ENCODE results near the gene PPFIBP1. TPM values are rescaled to one million over a fixed set of nuclear protein-coding genes. Genes with fewer than 3 reads are reported as not detected.
"Not testable (repeated sequence)": the region's sequence is repeated elsewhere in the genome, so short reads cannot be mapped to it uniquely, and the experiment has no call there.

PPFIBP1 gene
- total and polyA plus RNA-seq, 2 of the 8 experiments (the other 6 are each of a cell fraction or from before 2014, with no cell fraction given) = 7.7 to 31.3 TPM

DNA sequence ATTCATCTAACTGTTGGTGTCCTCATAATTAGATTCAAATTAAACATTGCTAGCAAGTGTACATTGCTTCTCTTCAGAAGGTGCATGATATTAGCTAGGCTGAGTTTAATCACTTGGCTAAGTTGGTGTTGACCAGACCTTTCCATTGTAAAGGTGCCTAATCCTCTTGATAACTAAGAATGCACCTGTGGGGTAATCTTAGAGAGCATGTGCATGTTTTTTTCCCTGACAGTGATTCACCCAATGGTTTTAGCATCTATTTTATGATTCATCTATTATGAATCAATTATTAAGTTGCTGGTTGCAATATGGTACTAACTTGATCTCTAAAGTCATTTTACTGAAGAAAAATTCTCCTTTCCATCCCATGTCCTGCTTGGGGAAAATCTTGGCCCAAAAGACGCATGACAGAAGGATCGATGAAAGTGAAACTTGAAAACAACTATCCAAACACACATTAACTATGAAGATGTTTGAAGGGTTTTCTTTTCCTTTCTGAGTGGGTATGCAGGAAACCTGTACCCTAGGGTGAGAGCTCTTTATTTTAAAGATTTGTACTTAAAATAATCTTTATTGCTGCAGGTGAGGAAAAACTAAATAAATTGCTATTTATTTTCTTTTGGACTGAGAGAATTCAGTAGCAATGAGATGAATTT is 64.2 kb downstream of the PPFIBP1 start:
- H2BK20ac ChIP-seq (ENCODE audit: low read length); H3K23ac ChIP-seq (ENCODE audit: insufficient read length); H3K4me2 ChIP-seq (ENCODE audit: insufficient read depth in 1 of 2, low read depth in 2 of 2, low read length in 2 of 2); H3K23me2 ChIP-seq (ENCODE audit: low read depth, low read length); H3K36me3 ChIP-seq (ENCODE audit: control insufficient read depth in 2 of 4, insufficient read depth in 4 of 4, low read length in 3 of 4); H2AK5ac ChIP-seq (ENCODE audit: low read depth, low read length); H2BK120ac ChIP-seq (replicated peaks; ENCODE audit: low read depth, low read length); DNase-seq (ENCODE audit: low read depth in 1 of 2, low spot score in 2 of 2); H3K9ac ChIP-seq (replicated peaks in 1 of 4; ENCODE audit: extremely low read depth in 1 of 4, low read depth in 3 of 4, low read length in 3 of 4); H3K9me3 ChIP-seq (ENCODE audit: insufficient read depth in 2 of 2, low read depth in 1 of 2, low read length in 1 of 2); H2BK15ac ChIP-seq (ENCODE audit: low read length); H3K27me3 ChIP-seq (replicated peaks in 1 of 4; ENCODE audit: control insufficient read depth in 3 of 4, extremely low read depth in 1 of 4, insufficient read depth in 3 of 4, low read length in 3 of 4); H3K79me2 ChIP-seq (ENCODE audit: control insufficient read depth in 1 of 2, insufficient read depth in 2 of 2, low read length in 2 of 2); H2AFZ ChIP-seq (ENCODE audit: low read length); H3K4me3 ChIP-seq (ENCODE audit: extremely low read depth in 1 of 4, insufficient read depth in 2 of 4, low read depth in 3 of 4, low read length in 4 of 4); FAIRE-seq; H2BK12ac ChIP-seq (ENCODE audit: low read depth, low read length); H3K79me1 ChIP-seq (ENCODE audit: low read depth, low read length); H3K56ac ChIP-seq (replicated peaks; ENCODE audit: insufficient read length, low read depth, low read length); POLR2A ChIA-PET (ENCODE audit: partially characterized antibody); H3K27ac ChIP-seq (ENCODE audit: low read depth, low read length); H4K91ac ChIP-seq (replicated peaks; ENCODE audit: insufficient read length, low read length); CTCF ChIA-PET (ENCODE audit: partially characterized antibody); H4K5ac ChIP-seq (ENCODE audit: insufficient read length, low read depth, low read length); H2BK5ac ChIP-seq (ENCODE audit: low read depth, low read length); H4K20me1 ChIP-seq (replicated peaks in 1 of 2; ENCODE audit: control insufficient read depth in 1 of 2, insufficient read depth in 2 of 2, low read length in 2 of 2); H3K4ac ChIP-seq (replicated peaks; ENCODE audit: insufficient read length, low read depth, low read length); H3K18ac ChIP-seq (ENCODE audit: extremely low read depth, low read length); H3K14ac ChIP-seq (ENCODE audit: insufficient read length); H4K8ac ChIP-seq (ENCODE audit: extremely low read depth, insufficient read depth, low read length); H3K4me1 ChIP-seq (replicated peaks in 1 of 4; ENCODE audit: control insufficient read depth in 3 of 4, insufficient read depth in 4 of 4, low read length in 3 of 4): not testable (repeated sequence)
- WGBS, 2 experiments (ENCODE audit: extremely low coverage in 1 of 2, insufficient coverage in 1 of 2, insufficient read length in 1 of 2, insufficient replicate concordance in 2 of 2, low coverage in 1 of 2, low lambda C conversion rate in 2 of 2, missing lambda C conversion rate in 1 of 2) = 100% methylated on average over 2 of the region's 2 CpGs; no CpG with 5 or more reads in 1 of the 2 experiments

Measured in H1 (cell line).